HEK293T (cell line): ENCODE data around the gene BEND7.

Source experiments
- ARNT ChIP-seq: fragments of 450-650 bp; IDR thresholded peaks from 2 replicates; pipeline ENCODE4 v1.6.1; 2017; ENCODE audit warnings: mild to moderate bottlenecking
- FOXM1 ChIP-seq: fragments of 450-650 bp; IDR thresholded peaks from 2 replicates; pipeline ENCODE4 v1.6.1; 2017; ENCODE audit warnings: mild to moderate bottlenecking, borderline replicate concordance
- L3MBTL2 ChIP-seq: fragments of 450-650 bp; conservative IDR thresholded peaks from 2 replicates; pipeline ENCODE4 v1.6.1; 2016; ENCODE audit warnings: mild to moderate bottlenecking
- NFRKB ChIP-seq: fragments of 450-650 bp; IDR thresholded peaks from 2 replicates; pipeline ENCODE4 v1.6.1; 2016; ENCODE audit warnings: mild to moderate bottlenecking, moderate library complexity
- SP1 ChIP-seq: fragments of 450-650 bp; IDR thresholded peaks from 2 replicates; pipeline ENCODE4 v1.6.1; 2017
- TARDBP ChIP-seq: fragments of 450-650 bp; IDR thresholded peaks from 2 replicates; pipeline ENCODE4 v1.6.1; 2016

GRCh38 chr10:13515467-13515866, 13.3 kb downstream of the BEND7 start:
- TF ChIP-seq TARDBP, result no peak
- no peak for TF ChIP-seq SP1
- TF ChIP-seq ARNT, result no peak
- no peak for TF ChIP-seq NFRKB
- TF ChIP-seq FOXM1, result no peak
- TF ChIP-seq L3MBTL2, result no peak
